Measurements from ENCODE around the gene PYGM. TPM values are rescaled to one million over a fixed set of nuclear protein-coding genes. Genes with fewer than 3 reads are reported as not detected.

The PYGM gene
- total RNA-seq, 1 donor, result 0.36 TPM

- H3K79me2 ChIP-seq (ENCODE audit: insufficient read depth, low read length), result no peaks in the 10 kb centered on the region
- H3K27ac ChIP-seq (ENCODE audit: low read depth, low read length), result no peak overlapping the region
- H3K4me2 ChIP-seq (ENCODE audit: insufficient read depth, low read length), result peak overlapping the region; percentile 79
- no peak overlapping the region for H3K4me3 ChIP-seq (ENCODE audit: insufficient read depth, low read length)
- peak; percentile 82 for DNase-seq (ENCODE audit: insufficient read length, low spot score, missing footprints)
- peaks cover 25% of the 10 kb centered on the region for H3K36me3 ChIP-seq (ENCODE audit: insufficient read depth, low read length)
- no peaks in the 10 kb centered on the region for H3K9me3 ChIP-seq (ENCODE audit: low read depth, low read length)
- peaks cover 7% of the 10 kb centered on the region for H3K4me1 ChIP-seq (ENCODE audit: insufficient read depth, low read length)
- peaks cover 6% of the 10 kb centered on the region for H4K20me1 ChIP-seq (ENCODE audit: insufficient read depth, low read length)
- H2AFZ ChIP-seq (ENCODE audit: low read length), result no peak overlapping the region
- no peak for TF ChIP-seq CTCF (IDR thresholded peaks at IDR 0.05; ENCODE audit: extremely low read depth, low read depth, low read length)
- no peaks in the 10 kb centered on the region for H3K27me3 ChIP-seq (ENCODE audit: insufficient read depth, low read length)
These were observed 42.0 kb upstream of the PYGM start for GRCh38 chr11:64801561-64802369.

GRCh38 chr11:64801158-64801464, 41.3 kb upstream of the PYGM start:
- Histone ChIP-seq H3K9me3 (ENCODE audit: low read depth, low read length) (no peaks in the 10 kb centered on the region), H3K4me2 (ENCODE audit: insufficient read depth, low read length) (no peak overlapping the region), H3K27ac (ENCODE audit: low read depth, low read length) (no peak overlapping the region), H3K79me2 (ENCODE audit: insufficient read depth, low read length) (no peaks in the 10 kb centered on the region), H3K4me1 (ENCODE audit: insufficient read depth, low read length) (peaks cover 7% of the 10 kb centered on the region), H2AFZ (ENCODE audit: low read length) (no peak overlapping the region), H3K4me3 (ENCODE audit: insufficient read depth, low read length) (no peak overlapping the region), H3K27me3 (ENCODE audit: insufficient read depth, low read length) (no peaks in the 10 kb centered on the region), H3K36me3 (ENCODE audit: insufficient read depth, low read length) (peaks cover 24% of the 10 kb centered on the region), H4K20me1 (ENCODE audit: insufficient read depth, low read length) (peaks cover 6% of the 10 kb centered on the region)
- TF ChIP-seq CTCF (IDR thresholded peaks at IDR 0.05; ENCODE audit: extremely low read depth, low read depth, low read length), result no peak
- DNase-seq (ENCODE audit: insufficient read length, low spot score, missing footprints), result peak; percentile 65

- Histone ChIP-seq H3K36me3 (ENCODE audit: insufficient read depth, low read length) (peaks cover 20% of the 10 kb centered on the region), H3K4me3 (ENCODE audit: insufficient read depth, low read length) (no peak overlapping the region), H3K79me2 (ENCODE audit: insufficient read depth, low read length) (no peaks in the 10 kb centered on the region), H3K4me2 (ENCODE audit: insufficient read depth, low read length) (no peak overlapping the region), H3K9me3 (ENCODE audit: low read depth, low read length) (no peaks in the 10 kb centered on the region), H3K27ac (ENCODE audit: low read depth, low read length) (no peak overlapping the region), H4K20me1 (ENCODE audit: insufficient read depth, low read length) (peaks cover 6% of the 10 kb centered on the region), H2AFZ (ENCODE audit: low read length) (no peak overlapping the region), H3K4me1 (ENCODE audit: insufficient read depth, low read length) (peaks cover 7% of the 10 kb centered on the region), H3K27me3 (ENCODE audit: insufficient read depth, low read length) (no peaks in the 10 kb centered on the region)
- TF ChIP-seq CTCF (IDR thresholded peaks at IDR 0.05; ENCODE audit: extremely low read depth, low read depth, low read length), result no peak
- no peak for DNase-seq (ENCODE audit: insufficient read length, low spot score, missing footprints)
These were observed 40.8 kb upstream of the PYGM start for GRCh38 chr11:64800303-64801157.
